Neural progenitor cell (in vitro differentiated cells): ENCODE data around the gene ITGB5. TPM values are rescaled to one million over a fixed set of nuclear protein-coding genes. Genes with fewer than 3 reads are reported as not detected.
"Not testable (repeated sequence)": the region's sequence is repeated elsewhere in the genome, so short reads cannot be mapped to it uniquely, and the experiment has no call there.

Experiments
- DNase-seq: peaks from one replicate; pipeline ENCODE4 v3.0.0-alpha.2; 2016; ENCODE audit warnings: low spot score
- H2AFZ ChIP-seq: fragments of 200-600 bp; sonication (generic); replicated peaks from 2 replicates; pipeline ENCODE4 v1.6.1; 2016; ENCODE audit warnings: antibody characterized with exemption
- H3F3A ChIP-seq: fragments of 200-600 bp; sonication (generic); 2 replicates; pipeline ENCODE4 v1.6.1; 2016; ENCODE audit warnings: antibody characterized with exemption, low read depth
- H3K27ac ChIP-seq: fragments of 200-600 bp; sonication (generic); 2 replicates; pipeline ENCODE4 v1.5.1; 2016; ENCODE audit warnings: mild to moderate bottlenecking
- H3K27me3 ChIP-seq: fragments of 200-600 bp; sonication (generic); 2 replicates; pipeline ENCODE4 v1.6.1; 2016; ENCODE audit warnings: mild to moderate bottlenecking, moderate library complexity
- H3K36me3 ChIP-seq: fragments of 200-600 bp; sonication (generic); 2 replicates; pipeline ENCODE4 v1.5.1; 2016
- H3K4me1 ChIP-seq: fragments of 200-600 bp; sonication (generic); 2 replicates; pipeline ENCODE4 v1.6.1; 2016; ENCODE audit warnings: mixed run types
- H3K4me2 ChIP-seq: fragments of 200-600 bp; sonication (generic); 2 replicates; pipeline ENCODE4 v1.6.1; 2016
- H3K4me3 ChIP-seq: fragments of 200-600 bp; sonication (generic); 2 replicates; pipeline ENCODE4 v1.5.1; 2016
- H3K79me2 ChIP-seq: fragments of 200-600 bp; sonication (generic); 2 replicates; pipeline ENCODE4 v1.6.1; 2016; ENCODE audit warnings: low read depth
- H3K9ac ChIP-seq: fragments of 200-600 bp; sonication (generic); 2 replicates; pipeline ENCODE4 v1.6.1; 2016
- H3K9me3 ChIP-seq: fragments of 200-600 bp; sonication (generic); 2 replicates; pipeline ENCODE4 v1.5.1; 2016; ENCODE audit warnings: low read depth
- H4K20me1 ChIP-seq: fragments of 200-600 bp; sonication (generic); 2 replicates; pipeline ENCODE4 v1.6.1; 2016; ENCODE audit warnings: low read depth
- H3K27ac Mint-ChIP-seq: 3 replicates; pipeline ENCODE4 v1.8.0; 2021; ENCODE audit warnings: mixed read lengths
- H3K27me3 Mint-ChIP-seq: 2 replicates; pipeline ENCODE4 v1.8.0; 2022; ENCODE audit warnings: low read depth, mild to moderate bottlenecking, inconsistent platforms, moderate library complexity, mixed read lengths; ENCODE audit not compliant: insufficient read depth
- H3K36me3 Mint-ChIP-seq: 3 replicates; pipeline ENCODE4 v1.8.0; 2021; ENCODE audit warnings: mixed read lengths
- H3K4me1 Mint-ChIP-seq: 3 replicates; pipeline ENCODE4 v1.8.0; 2021; ENCODE audit warnings: mixed read lengths
- H3K4me3 Mint-ChIP-seq: 3 replicates; pipeline ENCODE4 v1.8.0; 2021; ENCODE audit warnings: mild to moderate bottlenecking, moderate library complexity, mixed read lengths
- H3K9me3 Mint-ChIP-seq: 3 replicates; pipeline ENCODE4 v1.8.0; 2020; ENCODE audit warnings: mixed read lengths
- CTCF ChIP-seq: fragments of 200-600 bp; sonication (generic); IDR thresholded peaks from 2 replicates; pipeline ENCODE4 v1.5.1; 2017; ENCODE audit warnings: antibody characterized with exemption, mild to moderate bottlenecking
- EZH2 ChIP-seq: fragments of 200-600 bp; sonication (generic); IDR thresholded peaks from 2 replicates; pipeline ENCODE4 v1.6.1; 2017; ENCODE audit warnings: antibody characterized with exemption, mild to moderate bottlenecking, moderate library complexity
- EZH2phosphoT487 ChIP-seq: fragments of 200-600 bp; sonication (generic); IDR thresholded peaks from 2 replicates; pipeline ENCODE4 v1.6.1; 2017; ENCODE audit warnings: antibody characterized with exemption
- total RNA-seq: library from RNA; depleted of rRNA; stranded (reverse); fragments of >200 nt; gene quantifications from 2 replicates; pipeline ENCODE4 v1.2.3, GENCODE V29; 2015; ENCODE audit warnings: low replicate concordance

ITGB5 gene
- total RNA-seq, 1 donor from 2014 or later = 55.8 TPM

- peaks cover 16% of the 10 kb centered on the region for H3K36me3 Mint-ChIP-seq
- H3K4me2 ChIP-seq = no peak overlapping the region
- H3K27me3 ChIP-seq = no peaks in the 10 kb centered on the region
- no peak overlapping the region for H3K27ac ChIP-seq
- TF ChIP-seq CTCF (no peak), EZH2 (no peak), EZH2phosphoT487 (no peak)
- H3K9me3 ChIP-seq = no peaks in the 10 kb centered on the region
- no peaks in the 10 kb centered on the region for H3K79me2 ChIP-seq
- no peak overlapping the region for H2AFZ ChIP-seq
- peaks cover 4% of the 10 kb centered on the region for H4K20me1 ChIP-seq
- H3K4me1 ChIP-seq = no peaks in the 10 kb centered on the region
- no peaks in the 10 kb centered on the region for H3K4me1 Mint-ChIP-seq
- H3F3A ChIP-seq = peaks cover 5% of the 10 kb centered on the region
- peaks cover 2% of the 10 kb centered on the region for H3K27me3 Mint-ChIP-seq
- no peak for DNase-seq
- H3K9ac ChIP-seq = no peak overlapping the region
- H3K4me3 Mint-ChIP-seq = no peak overlapping the region
- H3K9me3 Mint-ChIP-seq = no peaks in the 10 kb centered on the region
- H3K36me3 ChIP-seq = no peaks in the 10 kb centered on the region
- no peak overlapping the region for H3K27ac Mint-ChIP-seq
- no peak overlapping the region for H3K4me3 ChIP-seq
Observed at GRCh38 chr3:124792341-124793040, 94.7 kb downstream of the ITGB5 start.

DNA sequence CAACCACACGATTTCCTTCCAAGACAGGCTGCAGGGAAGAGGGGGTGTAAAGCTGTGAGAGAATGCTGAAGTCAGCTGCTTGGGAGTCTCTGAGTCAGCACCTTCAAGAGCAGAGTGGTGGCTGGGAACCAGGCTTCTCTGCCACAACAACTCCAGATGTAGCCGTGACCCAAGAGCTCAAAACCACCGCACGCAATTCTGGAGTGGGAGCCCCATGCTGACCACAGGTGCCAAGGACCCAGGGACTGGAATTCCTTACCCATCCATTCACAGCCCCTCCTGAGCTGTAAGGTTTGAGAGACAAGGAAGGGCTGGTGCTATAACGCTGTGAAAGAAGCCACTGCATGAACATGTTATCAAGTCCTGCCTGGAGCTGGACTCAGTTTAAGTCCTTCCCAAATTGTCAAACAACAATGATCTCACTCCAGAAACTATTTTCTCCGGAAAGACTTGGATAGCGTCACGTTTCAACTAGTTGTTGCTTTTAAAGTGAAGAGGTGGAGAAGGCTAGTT, 95.5 kb downstream of the ITGB5 start:
- H3K36me3 ChIP-seq = no peaks in the 10 kb centered on the region
- H2AFZ ChIP-seq = no peak overlapping the region
- no peaks in the 10 kb centered on the region for H3K9me3 ChIP-seq
- TF ChIP-seq CTCF = no peak
- TF ChIP-seq EZH2 = no peak
- TF ChIP-seq EZH2phosphoT487 = no peak
- no peak overlapping the region for H3K4me2 ChIP-seq
- no peaks in the 10 kb centered on the region for H3K9me3 Mint-ChIP-seq
- no peaks in the 10 kb centered on the region for H3K4me1 Mint-ChIP-seq
- H3K27me3 ChIP-seq = no peaks in the 10 kb centered on the region
- no peak for DNase-seq
- no peak overlapping the region for H3K9ac ChIP-seq
- H3K4me1 ChIP-seq = no peaks in the 10 kb centered on the region
- H3K4me3 ChIP-seq = no peak overlapping the region
- peaks cover 5% of the 10 kb centered on the region for H3F3A ChIP-seq
- H3K36me3 Mint-ChIP-seq = peaks cover 14% of the 10 kb centered on the region
- H3K27ac Mint-ChIP-seq = no peak overlapping the region
- no peak overlapping the region for H3K27ac ChIP-seq
- no peak overlapping the region for H3K4me3 Mint-ChIP-seq
- no peaks in the 10 kb centered on the region for H3K79me2 ChIP-seq
- peaks cover 2% of the 10 kb centered on the region for H3K27me3 Mint-ChIP-seq
- H4K20me1 ChIP-seq = peaks cover 4% of the 10 kb centered on the region

GRCh38 chr3:124791142-124791541, 96.0 kb downstream of the ITGB5 start:
- H3K27ac Mint-ChIP-seq = peak overlapping the region; percentile 5
- no peak overlapping the region for H3K4me3 Mint-ChIP-seq
- no peaks in the 10 kb centered on the region for H3K36me3 ChIP-seq
- H3F3A ChIP-seq = peaks cover 5% of the 10 kb centered on the region
- H3K36me3 Mint-ChIP-seq = peaks cover 14% of the 10 kb centered on the region
- H2AFZ ChIP-seq = no peak overlapping the region
- no peaks in the 10 kb centered on the region for H3K4me1 ChIP-seq
- no peaks in the 10 kb centered on the region for H3K9me3 ChIP-seq
- no peak overlapping the region for H3K4me2 ChIP-seq
- H3K79me2 ChIP-seq = no peaks in the 10 kb centered on the region
- H3K9ac ChIP-seq = no peak overlapping the region
- no peak for DNase-seq
- H3K4me3 ChIP-seq = no peak overlapping the region
- no peaks in the 10 kb centered on the region for H3K27me3 ChIP-seq
- H3K4me1 Mint-ChIP-seq = no peaks in the 10 kb centered on the region
- peaks cover 4% of the 10 kb centered on the region for H4K20me1 ChIP-seq
- H3K9me3 Mint-ChIP-seq = no peaks in the 10 kb centered on the region
- TF ChIP-seq EZH2phosphoT487 = no peak
- no peak for TF ChIP-seq EZH2
- TF ChIP-seq CTCF = no peak
- H3K27ac ChIP-seq = no peak overlapping the region
- H3K27me3 Mint-ChIP-seq = peaks cover 2% of the 10 kb centered on the region

GRCh38 chr3:124789103-124789502, 98.1 kb downstream of the ITGB5 start:
- H3K27me3 ChIP-seq, H3K36me3 ChIP-seq, H3K4me3 Mint-ChIP-seq, H3F3A ChIP-seq, H3K9me3 ChIP-seq, DNase-seq, H3K4me2 ChIP-seq, H3K4me3 ChIP-seq, H3K36me3 Mint-ChIP-seq, H3K27ac Mint-ChIP-seq, H3K9me3 Mint-ChIP-seq, H3K27me3 Mint-ChIP-seq, H3K4me1 Mint-ChIP-seq, H3K27ac ChIP-seq, H4K20me1 ChIP-seq, H3K4me1 ChIP-seq, H3K9ac ChIP-seq, H3K79me2 ChIP-seq, H2AFZ ChIP-seq: not testable (repeated sequence)
